HL-60 (cell line): Measurements from ENCODE around the gene OSBPL3.

Experiments used
- DNase-seq, 2 experiments: peaks; one replicate each; pipeline ENCODE4 v3.0.0-alpha.2; 2010 to 2020; ENCODE audit warnings: low read depth in 1 of 2, low spot score in 1 of 2
- H3K27ac ChIP-seq: fragments of 250-450 bp; sonication (Bioruptor Pico); replicated peaks from 2 replicates; pipeline ENCODE4 v1.5.1; 2020; ENCODE audit warnings: mild to moderate bottlenecking, moderate library complexity
- H3K27me3 ChIP-seq: fragments of 250-450 bp; sonication (Bioruptor Pico); 2 replicates; pipeline ENCODE4 v1.5.1; 2021; ENCODE audit warnings: mild to moderate bottlenecking, moderate library complexity; ENCODE audit not compliant: insufficient read depth, poor library complexity, severe bottlenecking
- H3K4me3 ChIP-seq: replicated peaks from 2 replicates; pipeline ENCODE4 v1.5.1; 2011; ENCODE audit warnings: mild to moderate bottlenecking, control low read depth, low read length; ENCODE audit not compliant: insufficient read depth
- GABPA ChIP-seq: IDR thresholded peaks from 2 replicates; pipeline ENCODE4 v1.6.1; 2012; ENCODE audit warnings: low read depth
- POLR2AphosphoS5 ChIP-seq: IDR thresholded peaks from 2 replicates; pipeline ENCODE4 v1.6.1; 2012; ENCODE audit warnings: low read depth
- SPI1 ChIP-seq: IDR thresholded peaks from 2 replicates; pipeline ENCODE4 v1.6.1; 2012; ENCODE audit warnings: low read depth, mild to moderate bottlenecking, borderline replicate concordance
- TF ChIP-seq, protein P1 (sequence below): IDR thresholded peaks from one replicate; pipeline ENCODE4 v1.5.1; 2011; ENCODE audit warnings: low read length, control low read depth, inconsistent platforms; ENCODE audit not compliant: insufficient read depth
- TF ChIP-seq, protein P2 (sequence below): IDR thresholded peaks from 2 replicates; pipeline ENCODE4 v1.6.1; 2012; ENCODE audit warnings: low read depth; ENCODE audit not compliant: insufficient replicate concordance

Gene OSBPL3

DNA sequence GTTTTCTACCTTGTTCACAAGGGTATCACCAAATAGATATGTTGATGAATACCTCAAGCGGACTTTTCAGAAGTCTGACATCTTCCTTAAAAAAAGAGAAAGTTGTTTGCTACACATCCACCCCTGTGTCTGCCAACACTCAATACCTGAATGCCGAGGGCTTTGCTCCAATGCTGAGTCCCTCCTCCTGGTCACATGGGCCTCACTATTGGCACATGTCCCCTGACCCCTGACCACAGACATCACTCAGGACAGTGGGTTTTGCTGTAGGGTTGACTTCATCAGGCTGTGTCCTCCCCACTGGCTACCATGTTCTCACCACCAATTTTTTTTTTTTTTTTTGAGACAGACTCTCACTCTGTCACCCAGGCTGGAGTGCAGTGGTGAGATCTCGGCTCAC, 76.4 kb downstream of the OSBPL3 start:
- H3K27ac ChIP-seq = no peak overlapping the region
- no peak for DNase-seq
- H3K27me3 ChIP-seq = no peaks in the 10 kb centered on the region
- no peak overlapping the region for H3K4me3 ChIP-seq
- TF ChIP-seq, protein P1, sequence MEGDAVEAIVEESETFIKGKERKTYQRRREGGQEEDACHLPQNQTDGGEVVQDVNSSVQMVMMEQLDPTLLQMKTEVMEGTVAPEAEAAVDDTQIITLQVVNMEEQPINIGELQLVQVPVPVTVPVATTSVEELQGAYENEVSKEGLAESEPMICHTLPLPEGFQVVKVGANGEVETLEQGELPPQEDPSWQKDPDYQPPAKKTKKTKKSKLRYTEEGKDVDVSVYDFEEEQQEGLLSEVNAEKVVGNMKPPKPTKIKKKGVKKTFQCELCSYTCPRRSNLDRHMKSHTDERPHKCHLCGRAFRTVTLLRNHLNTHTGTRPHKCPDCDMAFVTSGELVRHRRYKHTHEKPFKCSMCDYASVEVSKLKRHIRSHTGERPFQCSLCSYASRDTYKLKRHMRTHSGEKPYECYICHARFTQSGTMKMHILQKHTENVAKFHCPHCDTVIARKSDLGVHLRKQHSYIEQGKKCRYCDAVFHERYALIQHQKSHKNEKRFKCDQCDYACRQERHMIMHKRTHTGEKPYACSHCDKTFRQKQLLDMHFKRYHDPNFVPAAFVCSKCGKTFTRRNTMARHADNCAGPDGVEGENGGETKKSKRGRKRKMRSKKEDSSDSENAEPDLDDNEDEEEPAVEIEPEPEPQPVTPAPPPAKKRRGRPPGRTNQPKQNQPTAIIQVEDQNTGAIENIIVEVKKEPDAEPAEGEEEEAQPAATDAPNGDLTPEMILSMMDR = no peak
- no peak for TF ChIP-seq GABPA
- no peak for TF ChIP-seq POLR2AphosphoS5
- TF ChIP-seq, protein P2, sequence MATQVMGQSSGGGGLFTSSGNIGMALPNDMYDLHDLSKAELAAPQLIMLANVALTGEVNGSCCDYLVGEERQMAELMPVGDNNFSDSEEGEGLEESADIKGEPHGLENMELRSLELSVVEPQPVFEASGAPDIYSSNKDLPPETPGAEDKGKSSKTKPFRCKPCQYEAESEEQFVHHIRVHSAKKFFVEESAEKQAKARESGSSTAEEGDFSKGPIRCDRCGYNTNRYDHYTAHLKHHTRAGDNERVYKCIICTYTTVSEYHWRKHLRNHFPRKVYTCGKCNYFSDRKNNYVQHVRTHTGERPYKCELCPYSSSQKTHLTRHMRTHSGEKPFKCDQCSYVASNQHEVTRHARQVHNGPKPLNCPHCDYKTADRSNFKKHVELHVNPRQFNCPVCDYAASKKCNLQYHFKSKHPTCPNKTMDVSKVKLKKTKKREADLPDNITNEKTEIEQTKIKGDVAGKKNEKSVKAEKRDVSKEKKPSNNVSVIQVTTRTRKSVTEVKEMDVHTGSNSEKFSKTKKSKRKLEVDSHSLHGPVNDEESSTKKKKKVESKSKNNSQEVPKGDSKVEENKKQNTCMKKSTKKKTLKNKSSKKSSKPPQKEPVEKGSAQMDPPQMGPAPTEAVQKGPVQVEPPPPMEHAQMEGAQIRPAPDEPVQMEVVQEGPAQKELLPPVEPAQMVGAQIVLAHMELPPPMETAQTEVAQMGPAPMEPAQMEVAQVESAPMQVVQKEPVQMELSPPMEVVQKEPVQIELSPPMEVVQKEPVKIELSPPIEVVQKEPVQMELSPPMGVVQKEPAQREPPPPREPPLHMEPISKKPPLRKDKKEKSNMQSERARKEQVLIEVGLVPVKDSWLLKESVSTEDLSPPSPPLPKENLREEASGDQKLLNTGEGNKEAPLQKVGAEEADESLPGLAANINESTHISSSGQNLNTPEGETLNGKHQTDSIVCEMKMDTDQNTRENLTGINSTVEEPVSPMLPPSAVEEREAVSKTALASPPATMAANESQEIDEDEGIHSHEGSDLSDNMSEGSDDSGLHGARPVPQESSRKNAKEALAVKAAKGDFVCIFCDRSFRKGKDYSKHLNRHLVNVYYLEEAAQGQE = no peak
- no peak for TF ChIP-seq SPI1

GRCh38 chr7:24902931-24903330, 77.0 kb downstream of the OSBPL3 start:
- H3K27me3 ChIP-seq = no peaks in the 10 kb centered on the region
- H3K27ac ChIP-seq = no peak overlapping the region
- TF ChIP-seq POLR2AphosphoS5 (no peak), GABPA (no peak), SPI1 (no peak)
- TF ChIP-seq, protein P2 = no peak
- TF ChIP-seq, protein P1 = no peak
- no peak for DNase-seq
- no peak overlapping the region for H3K4me3 ChIP-seq

- Histone ChIP-seq H3K27me3 (no peaks in the 10 kb centered on the region), H3K27ac (no peak overlapping the region), H3K4me3 (no peak overlapping the region)
- TF ChIP-seq SPI1 (no peak), POLR2AphosphoS5 (no peak), GABPA (no peak)
- TF ChIP-seq, protein P1 = no peak
- TF ChIP-seq, protein P2 = no peak
- no peak for DNase-seq
These were observed 77.7 kb downstream of the OSBPL3 start for GRCh38 chr7:24902276-24902675.
